ENCODE data around the gene C11orf65.
"Not testable (repeated sequence)": the region's sequence is repeated elsewhere in the genome, so short reads cannot be mapped to it uniquely, and the experiment has no call there.

Gene C11orf65

DNA sequence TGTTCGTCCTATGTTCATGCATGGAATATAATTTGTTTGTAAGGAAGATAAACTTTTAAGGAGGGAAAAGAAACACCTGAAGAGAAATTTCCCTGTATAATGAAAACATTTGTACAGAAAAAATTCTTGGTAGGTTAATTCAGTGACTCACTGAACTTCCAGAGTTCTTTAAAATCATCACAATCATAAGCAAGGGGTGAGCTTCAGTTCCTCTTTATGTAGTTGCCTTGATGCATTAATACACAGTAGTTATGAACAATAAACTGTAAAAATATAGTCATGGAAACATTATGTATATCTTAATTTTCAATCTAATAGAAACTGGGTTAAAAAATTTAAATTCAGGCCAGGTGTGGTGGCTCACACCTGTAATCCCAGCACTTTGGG lies 1.1 kb upstream of the C11orf65 start:
- no peak for DNase-seq

DNA sequence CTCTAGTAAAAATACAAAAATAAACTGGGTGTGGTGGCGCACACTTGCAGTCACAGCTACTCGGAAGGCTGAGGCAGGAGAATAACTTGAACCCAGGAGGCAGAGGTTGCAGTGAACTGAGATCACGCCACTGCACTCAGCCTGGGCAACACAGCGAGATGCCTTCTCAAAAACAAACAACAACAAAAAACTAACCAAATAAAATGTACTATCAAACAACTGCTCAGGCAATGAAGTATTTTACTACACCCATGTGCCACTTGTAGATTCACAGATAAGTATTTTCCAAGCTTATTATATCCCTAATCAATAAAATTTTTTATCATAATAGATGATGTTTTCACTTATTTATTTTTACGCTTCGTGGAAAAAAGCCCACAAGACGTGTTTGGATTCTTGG lies 924 bp downstream of the C11orf65 start:
- no peak for DNase-seq

- no peak for DNase-seq
Observed at GRCh38 chr11:108453207-108453835, 14.0 kb downstream of the C11orf65 start.

GRCh38 chr11:108441445-108441844 lies 25.9 kb downstream of the C11orf65 start:
- not testable (repeated sequence) for DNase-seq

DNA sequence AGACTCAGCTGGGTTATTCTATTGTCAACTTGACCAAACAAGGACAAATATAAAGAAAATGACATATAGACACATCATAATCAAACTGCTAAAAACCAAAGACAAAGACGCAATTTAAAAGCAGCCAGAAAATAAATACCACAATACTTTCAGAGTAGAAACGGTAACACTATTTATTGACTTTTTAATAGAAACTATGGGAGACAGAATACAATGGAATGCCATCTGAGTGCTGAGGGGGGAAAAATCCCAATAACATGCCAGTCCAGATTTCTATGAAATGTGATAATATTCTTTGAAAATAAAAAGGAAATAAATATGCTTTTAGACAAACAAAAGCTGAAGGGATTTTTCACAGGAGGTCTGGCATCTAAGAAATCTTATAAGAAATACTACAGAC lies 30.7 kb downstream of the C11orf65 start:
- DNase-seq = no peak

DNA sequence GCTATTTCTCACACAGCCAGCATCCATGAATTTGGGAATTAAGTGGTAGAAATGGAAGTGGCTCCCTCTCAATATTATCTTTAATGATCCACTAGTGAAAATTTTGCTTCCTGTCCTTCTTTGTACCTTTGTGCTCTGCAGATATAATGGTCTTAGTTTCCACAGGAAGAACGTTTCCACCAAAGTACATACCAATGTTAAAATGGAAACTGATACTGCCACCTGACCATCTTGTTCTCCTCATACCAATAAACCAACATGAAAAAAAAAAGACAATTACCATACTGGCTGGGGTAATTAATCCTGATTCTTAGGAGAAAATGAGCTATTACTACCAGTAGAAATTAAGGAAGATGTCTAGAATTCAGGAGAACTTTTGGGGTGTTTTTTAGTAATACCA lies 32.3 kb downstream of the C11orf65 start:
- no peak for DNase-seq

- no peak for DNase-seq
Observed at GRCh38 chr11:108432783-108433182, 34.5 kb downstream of the C11orf65 start.

GRCh38 chr11:108431997-108432396 lies 35.3 kb downstream of the C11orf65 start:
- no peak for DNase-seq

GRCh38 chr11:108431370-108431769 lies 36.0 kb downstream of the C11orf65 start:
- DNase-seq = no peak

- not testable (repeated sequence) for DNase-seq
Observed at GRCh38 chr11:108417551-108417950, 49.8 kb downstream of the C11orf65 start.

DNA sequence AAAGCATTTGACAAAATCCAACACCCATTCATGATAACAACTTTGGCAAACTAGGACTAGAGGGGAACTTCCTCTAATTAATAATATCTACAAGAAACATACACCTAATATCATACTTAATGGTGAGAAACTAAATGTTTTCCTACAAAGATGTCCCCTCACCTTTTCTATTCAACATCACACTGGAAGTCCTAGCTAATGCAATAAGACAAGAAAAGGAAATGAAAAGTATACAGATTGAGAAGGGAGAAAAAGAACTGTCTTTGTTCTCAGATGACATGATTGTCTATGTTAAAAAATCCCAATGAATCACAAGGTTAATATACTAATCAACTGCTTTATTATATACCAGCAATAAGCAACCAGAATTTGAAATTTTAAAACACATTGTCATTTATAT lies 52.4 kb downstream of the C11orf65 start:
- DNase-seq = no peak

GRCh38 chr11:108405706-108406105 lies 61.6 kb downstream of the C11orf65 start:
- no peak for DNase-seq

DNA sequence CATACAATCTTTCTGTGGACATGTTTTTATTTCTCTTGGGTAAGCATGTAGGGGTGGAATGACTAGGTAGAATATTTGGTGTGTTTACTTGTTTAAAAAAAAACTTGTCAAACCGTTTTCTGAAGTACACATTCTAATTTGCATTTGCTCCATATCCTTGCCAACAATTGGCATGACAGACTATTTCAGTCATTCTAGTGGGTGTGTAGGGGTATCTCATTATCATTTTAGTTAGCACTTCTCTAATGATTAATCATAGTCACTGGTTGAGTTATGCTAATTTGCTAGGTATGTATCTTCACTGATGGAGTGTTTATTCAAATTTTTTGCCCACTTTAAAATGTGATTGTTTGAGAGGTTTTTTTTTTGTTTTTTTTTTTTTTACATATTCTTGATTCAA lies 64.3 kb downstream of the C11orf65 start:
- DNase-seq = no peak

DNA sequence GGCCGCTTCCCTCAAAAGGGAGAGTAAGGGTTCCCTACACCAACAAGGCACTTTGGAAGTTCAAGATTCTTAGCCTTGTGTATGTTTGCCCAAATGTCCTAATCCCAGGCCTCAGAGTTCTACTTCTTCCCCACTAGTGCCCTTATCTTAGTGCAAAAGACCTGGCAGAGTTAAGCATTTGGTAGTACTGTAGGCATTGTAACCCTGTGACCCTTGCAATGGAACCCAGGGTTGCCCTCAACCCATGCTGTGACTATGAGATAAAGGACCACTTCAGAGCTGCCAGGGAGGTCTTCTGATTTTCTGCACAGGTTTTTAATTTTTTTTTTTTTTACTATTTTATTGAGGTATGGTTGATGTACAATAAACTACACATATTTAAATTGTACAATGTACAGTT lies 65.1 kb downstream of the C11orf65 start:
- DNase-seq = no peak

DNA sequence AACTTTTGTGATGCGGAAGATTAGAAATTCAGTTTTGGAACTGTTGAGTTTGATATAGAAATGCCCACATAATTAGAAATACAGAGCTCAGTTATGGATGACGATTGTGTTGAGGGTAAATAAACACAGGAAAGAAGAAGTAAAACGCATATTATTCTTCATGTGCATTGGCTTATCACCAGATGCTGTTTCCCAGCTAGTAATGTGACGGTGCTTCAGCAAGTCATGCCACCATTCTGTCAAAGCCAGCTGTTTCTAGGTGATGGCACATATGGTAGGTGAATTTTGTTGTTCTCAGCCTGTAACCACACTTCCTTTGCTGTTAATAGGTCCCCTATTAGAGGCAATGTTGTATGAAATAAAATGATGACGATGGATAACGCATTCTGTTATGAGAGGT lies 68.9 kb downstream of the C11orf65 start:
- DNase-seq = no peak

DNA sequence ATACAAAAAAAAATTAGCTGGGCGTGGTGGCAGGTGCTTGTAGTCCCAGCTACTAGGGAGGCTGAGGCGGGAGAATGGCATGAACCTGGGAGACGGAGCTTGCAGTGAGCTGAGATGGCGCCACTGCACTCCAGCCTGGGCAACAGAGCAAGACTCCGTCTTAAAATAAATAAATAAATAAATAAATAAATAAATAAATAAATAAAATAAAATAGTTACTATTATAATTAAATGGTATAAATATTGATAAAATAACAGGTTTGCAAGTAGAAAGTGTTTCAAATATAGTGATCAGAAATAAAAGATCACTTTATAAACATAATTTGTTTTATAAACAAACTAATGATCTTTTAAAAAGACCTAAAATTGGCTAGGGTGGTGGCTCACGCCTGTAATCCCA lies 70.7 kb downstream of the C11orf65 start:
- not testable (repeated sequence) for DNase-seq

GRCh38 chr11:108394744-108395284 lies 72.5 kb downstream of the C11orf65 start:
- DNase-seq = no peak

DNA sequence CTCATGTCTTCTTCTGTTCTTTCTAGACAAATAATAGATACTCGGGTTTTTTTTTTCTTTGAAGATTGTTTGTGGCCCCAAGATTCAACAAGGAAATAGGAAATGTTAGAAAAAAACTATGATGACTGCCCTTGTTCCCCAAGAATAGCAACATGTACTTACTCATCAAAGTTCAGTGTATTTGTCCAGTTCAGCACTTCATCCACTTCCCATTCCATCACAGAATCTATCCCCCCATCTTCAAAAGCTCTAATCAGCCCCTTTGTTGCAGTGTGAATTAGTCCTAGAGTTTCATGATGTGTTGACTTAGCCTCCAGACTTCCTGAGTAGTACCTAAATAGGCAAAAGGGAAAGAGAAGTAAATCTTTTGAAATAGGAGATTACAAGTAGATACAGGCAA lies 74.3 kb downstream of the C11orf65 start:
- DNase-seq = no peak

- no peak for DNase-seq
Observed at GRCh38 chr11:108392353-108392752, 75.0 kb downstream of the C11orf65 start.

- DNase-seq = no peak
Observed at GRCh38 chr11:108388576-108388975, 78.8 kb downstream of the C11orf65 start.

GRCh38 chr11:108373505-108373904 lies 93.8 kb downstream of the C11orf65 start:
- DNase-seq = not testable (repeated sequence)

DNA sequence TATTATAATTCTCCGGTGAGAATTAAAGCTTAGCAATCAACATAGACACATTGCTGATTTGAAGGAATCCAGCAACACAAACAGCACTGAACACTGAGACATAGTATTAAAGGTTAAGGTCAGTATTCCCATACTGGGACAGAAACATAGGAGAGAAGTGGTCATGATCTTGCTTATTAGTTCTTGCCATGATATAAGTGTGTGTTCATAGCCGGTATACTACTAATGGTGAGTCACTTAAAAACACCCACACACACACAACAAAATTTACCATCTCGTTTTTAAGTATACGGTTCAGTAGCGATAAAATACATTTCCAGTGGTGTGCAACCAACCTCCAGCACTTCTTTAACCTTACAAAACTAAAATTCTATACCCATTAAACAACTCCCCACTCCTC lies 96.3 kb downstream of the C11orf65 start:
- no peak for DNase-seq

DNA sequence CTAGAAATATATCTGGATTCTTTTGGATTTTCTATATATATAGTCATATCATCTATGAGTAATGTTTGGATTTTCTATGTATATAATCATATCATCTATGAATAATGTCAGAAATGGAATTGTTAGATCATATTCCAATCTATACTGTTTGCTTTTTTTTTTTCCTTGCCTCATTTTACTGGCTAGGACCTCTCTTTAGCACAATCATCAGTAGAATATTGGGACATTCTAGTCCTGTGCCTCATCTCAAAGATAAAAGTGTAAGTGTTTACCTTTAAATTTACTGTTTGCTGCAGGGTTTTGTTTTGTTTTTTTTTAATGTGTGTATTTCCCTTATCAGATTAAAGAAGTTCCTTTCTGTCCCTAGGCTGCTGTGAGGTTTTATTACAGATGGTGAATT lies 97.0 kb downstream of the C11orf65 start:
- DNase-seq = no peak

DNA sequence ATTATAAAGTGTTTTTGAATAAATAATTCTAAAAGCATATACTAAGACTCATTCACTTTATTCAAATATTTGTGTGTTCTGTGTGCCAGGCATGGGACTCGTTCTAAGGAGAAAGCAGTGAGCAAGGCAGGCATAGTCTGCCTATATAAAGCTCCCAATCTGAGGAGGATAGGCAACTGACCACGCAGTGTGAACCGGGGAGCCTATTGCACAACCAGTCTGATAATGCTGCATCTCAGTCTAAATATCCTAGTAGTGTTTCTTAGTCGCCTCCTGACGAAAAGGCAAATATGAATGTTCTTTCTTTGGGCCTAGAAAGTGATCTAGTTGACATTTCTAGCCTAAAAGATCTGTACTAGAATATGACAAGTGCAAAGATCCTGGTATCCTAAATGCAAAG lies 98.3 kb downstream of the C11orf65 start:
- no peak for DNase-seq

- no peak for DNase-seq
Observed at GRCh38 chr11:108368134-108368533, 99.2 kb downstream of the C11orf65 start.

All from right hindlimb (tissue), 1 donor.